ENCODE data around the gene ISOC1. TPM values are rescaled to one million over a fixed set of nuclear protein-coding genes. Genes with fewer than 3 reads are reported as not detected.

The ISOC1 gene
- total RNA-seq (2022; extraction: Qiagen RNA extraction), result 15.1 to 17.6 TPM (median 16.8 TPM) in 5 replicates

DNA sequence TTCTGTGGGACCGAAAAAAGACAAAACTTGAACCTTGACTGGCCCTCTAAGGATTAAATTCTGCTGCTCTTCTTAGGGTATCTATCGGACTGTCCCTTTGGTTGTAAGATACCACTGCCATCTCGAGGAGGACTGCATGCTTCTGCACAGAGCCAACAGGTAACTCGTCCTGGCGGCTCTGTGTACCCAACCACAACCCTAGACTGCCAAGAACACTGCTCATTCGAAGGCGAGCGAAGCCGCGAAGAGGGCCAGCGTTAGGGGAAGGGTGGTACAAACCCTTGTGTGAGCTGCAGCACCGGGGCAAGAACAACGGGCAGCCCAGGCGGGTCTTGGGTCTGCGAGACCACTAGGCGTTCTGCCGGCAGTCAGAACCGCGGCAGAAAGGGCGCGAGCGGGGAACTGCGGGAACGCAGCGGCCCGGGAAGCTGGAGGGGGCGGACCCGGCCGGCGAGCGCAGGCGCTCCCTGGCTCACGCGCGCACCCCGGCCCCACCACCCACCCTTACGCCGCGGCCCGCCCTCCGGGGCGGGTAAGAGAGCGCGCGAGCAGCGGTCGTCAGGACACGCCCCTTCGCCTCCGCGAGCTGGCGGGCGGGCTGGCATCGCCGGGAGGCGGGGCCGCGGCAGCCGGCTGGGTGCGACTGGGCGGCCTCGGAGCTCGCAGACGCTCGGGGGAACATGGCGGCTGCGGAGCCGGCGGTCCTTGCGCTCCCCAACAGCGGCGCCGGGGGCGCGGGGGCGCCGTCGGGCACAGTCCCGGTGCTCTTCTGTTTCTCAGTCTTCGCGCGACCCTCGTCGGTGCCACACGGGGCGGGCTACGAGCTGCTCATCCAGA is at the start of gene ISOC1:
ISOC1 (plus strand) TSS at position 663 of the 837 bp plus-strand sequence; CDS start at position 681, 18 bp downstream.

Other genes starting within 250 kb of the ISOC1 start
- gene SLC27A6, start 129.3 kb upstream of the ISOC1 start, total RNA-seq (2022; extraction: Qiagen RNA extraction), result 0.07 to 0.08 TPM (median 0.08 TPM) in 4 of 5 replicates, not detected in the other